Stimulated activated CD4-positive, alpha-beta T cell treated with anti-CD3 and anti-CD28 coated beads, Interleukin-2, amount 100 ng/mL, for 4 hours (primary cell): ENCODE results near the gene LPCAT2.

Experiments
- DNase-seq: peaks from one replicate; pipeline ENCODE4 v3.0.0-alpha.2; 2020; ENCODE audit warnings: low read depth

The LPCAT2 gene

DNA sequence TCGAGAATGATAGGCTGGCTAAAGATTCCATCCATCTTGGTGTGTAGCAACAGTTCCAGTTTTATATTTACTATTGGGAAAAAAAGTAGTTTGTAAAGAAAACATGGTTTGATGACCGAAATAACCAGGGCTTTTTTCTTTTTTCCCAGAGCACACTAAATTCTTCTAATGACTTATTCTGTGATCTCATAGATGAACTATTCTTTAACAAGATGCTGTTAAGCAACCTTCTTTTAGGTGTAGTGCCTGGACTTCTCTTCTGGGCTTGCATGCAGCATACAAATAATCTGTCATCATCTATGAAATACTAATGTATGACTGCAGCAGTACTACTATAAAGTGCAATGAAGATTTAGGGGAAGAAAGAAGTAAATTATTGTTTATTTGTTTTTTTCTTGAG, 46.6 kb downstream of the LPCAT2 start:
- DNase-seq = no peak

- DNase-seq = no peak
These were observed 48.3 kb downstream of the LPCAT2 start for GRCh38 chr16:55557186-55557585.

- no peak for DNase-seq
These were observed 50.4 kb downstream of the LPCAT2 start for GRCh38 chr16:55559233-55559632.

DNA sequence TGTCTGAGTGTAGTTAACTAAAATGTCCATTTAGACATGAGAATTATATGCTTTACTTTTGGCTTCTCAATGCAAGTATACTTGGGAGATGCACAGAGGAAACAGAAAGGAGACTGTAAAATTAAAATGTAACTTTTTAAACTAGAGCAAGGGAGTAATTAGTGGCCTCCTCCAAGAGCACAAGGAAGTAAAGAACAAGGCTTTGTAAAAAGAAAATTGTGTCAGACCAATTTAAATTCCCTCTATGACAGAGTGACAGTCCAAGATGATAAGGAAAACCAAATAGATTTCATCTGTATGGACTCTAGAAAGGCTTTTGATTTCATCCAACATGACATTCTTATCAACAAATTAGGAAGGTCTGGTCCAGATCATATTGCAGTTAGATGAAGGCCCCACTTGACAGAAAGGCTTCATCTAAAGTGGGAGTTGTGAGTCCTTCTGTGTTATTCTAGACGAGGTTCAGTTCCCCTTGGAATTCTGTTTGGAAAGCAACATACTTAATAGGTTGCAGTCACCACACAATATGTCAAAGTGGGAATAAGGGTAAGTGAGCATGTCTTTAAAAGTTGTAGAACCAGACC, 51.2 kb downstream of the LPCAT2 start:
- DNase-seq = no peak

DNA sequence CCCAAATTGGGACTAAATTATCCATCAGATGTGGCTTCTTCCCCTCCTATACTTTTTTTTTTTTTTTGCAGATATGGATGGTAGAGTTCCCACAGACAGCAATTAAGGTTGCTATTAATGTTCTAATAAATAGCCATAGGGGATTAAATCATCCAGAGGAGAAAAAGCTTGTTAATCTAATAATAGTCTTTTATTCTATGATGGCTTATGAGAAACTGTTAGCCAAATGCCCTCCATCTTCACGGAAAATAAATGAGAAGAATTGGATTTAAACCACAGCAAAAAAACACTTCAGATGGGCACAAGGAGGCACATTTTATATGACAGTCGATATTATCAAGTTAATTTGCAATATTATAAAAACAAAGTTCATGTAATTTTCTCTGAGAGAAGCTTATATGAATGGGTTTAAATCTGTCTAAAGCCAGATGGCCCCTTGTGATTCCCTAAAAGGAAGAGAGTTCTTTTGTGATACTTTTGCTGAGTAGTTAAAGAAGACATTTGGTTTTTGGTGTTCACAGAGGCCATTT, 52.5 kb downstream of the LPCAT2 start:
- DNase-seq = no peak

GRCh38 chr16:55562936-55563335, 54.1 kb downstream of the LPCAT2 start:
- DNase-seq = no peak

DNA sequence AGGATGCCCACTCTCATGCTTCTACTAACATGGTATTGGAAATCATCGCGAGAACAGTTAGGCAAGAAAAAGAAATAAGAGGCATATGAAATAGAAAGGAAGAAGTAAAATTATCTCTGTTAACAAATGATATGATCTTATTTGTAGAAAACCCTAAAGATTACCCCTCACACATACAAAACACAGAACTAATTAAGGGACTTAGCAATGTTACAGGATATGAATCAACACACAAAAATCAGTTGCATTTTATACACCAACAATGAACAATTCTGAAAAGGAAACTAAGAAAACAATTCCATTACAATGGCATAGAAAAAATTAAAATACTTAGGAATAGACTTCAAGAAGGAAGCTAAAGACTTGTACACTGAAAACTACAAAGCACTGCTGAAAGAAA, 54.9 kb downstream of the LPCAT2 start:
- no peak for DNase-seq

DNA sequence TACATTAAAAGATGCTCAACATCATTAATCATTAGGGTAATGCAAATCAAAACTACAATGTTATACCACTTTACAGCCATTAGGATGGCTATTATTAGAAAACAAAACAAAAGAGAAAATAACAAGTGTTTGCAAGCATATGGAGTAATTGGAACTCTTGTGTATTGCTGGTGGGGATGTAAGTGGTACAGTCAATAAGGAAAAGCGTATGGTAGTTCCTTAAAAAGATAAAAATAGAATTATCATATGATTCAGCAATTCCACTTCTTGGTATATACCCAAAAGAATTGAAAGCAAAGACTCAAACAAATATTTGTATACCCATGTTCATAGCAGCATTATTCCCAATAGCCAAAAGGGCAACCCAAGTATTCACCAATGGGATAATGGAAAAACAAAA, 56.2 kb downstream of the LPCAT2 start:
- DNase-seq = no peak

- DNase-seq = no peak
These were observed 57.7 kb downstream of the LPCAT2 start, which contains the start of gene CAPNS2 for GRCh38 chr16:55566432-55567175. Gene CAPNS2 (plus strand): TSS chr16:55566684. CDS start chr16:55566757, 73 bp downstream.

- DNase-seq = no peak
These were observed 58.5 kb downstream of the LPCAT2 start for GRCh38 chr16:55567382-55567781.

DNA sequence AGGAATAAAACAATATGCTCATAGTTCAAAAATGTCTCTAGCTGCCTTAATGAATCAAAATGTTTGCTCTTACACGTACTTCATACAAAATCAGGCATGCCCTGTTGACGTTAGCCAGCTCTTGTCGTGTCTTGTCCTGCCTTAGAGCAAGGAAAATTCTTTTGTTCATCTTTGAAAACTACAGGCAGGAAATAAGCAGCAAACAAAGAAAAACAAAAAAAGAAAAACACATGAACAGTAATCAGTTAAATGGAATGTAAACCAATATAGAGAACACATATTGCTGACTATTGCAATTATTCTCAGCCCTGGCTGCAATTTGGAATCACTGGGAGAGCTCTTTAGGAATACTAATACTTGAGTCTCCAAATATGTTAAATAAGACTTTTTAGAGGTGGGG, 59.3 kb downstream of the LPCAT2 start:
- no peak for DNase-seq

DNA sequence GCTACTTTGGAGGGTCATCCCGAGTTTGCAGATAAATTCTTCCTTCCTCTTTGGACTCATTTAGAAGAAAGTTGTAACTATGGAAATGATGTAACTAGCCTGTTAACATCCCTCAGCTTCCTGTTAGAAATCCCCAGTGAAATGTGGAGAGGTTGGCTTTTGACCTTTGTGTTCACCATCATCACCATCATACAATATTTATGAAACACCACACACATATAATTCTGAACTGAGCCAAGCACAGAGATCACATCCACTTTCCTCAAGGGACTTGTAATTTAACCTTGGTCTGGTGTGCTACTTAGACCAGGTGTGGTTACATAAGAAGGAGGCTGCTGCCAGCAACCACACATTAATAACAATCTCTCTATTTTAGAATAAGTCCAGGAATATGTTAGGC, 60.2 kb downstream of the LPCAT2 start:
- no peak for DNase-seq

- DNase-seq = no peak
These were observed 61.3 kb downstream of the LPCAT2 start for GRCh38 chr16:55570159-55570558.

- DNase-seq = no peak
These were observed 62.5 kb downstream of the LPCAT2 start for GRCh38 chr16:55571191-55571897.

GRCh38 chr16:55572439-55572838, 63.6 kb downstream of the LPCAT2 start:
- DNase-seq = no peak

- DNase-seq = no peak
These were observed 65.9 kb downstream of the LPCAT2 start for GRCh38 chr16:55574811-55575210.

DNA sequence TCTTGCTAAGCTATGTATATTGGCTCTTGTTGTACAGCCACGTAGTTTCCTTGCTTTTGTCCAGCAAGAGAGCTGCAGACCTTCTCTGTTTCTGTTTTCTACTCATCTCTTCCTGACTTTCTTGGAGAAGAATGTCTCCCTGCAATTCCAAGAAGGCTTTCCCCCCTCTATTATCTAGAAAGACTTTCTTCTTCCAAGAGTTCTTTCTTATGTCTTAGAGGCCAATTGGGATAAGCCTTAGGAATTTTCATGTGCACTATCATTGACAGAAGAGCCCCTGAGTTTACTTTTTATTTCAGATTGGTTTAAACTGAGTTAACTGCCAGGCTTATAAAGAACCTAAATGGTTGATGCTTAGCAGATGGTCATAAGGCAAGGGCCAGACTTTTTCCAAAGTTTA, 66.6 kb downstream of the LPCAT2 start:
- no peak for DNase-seq

DNA sequence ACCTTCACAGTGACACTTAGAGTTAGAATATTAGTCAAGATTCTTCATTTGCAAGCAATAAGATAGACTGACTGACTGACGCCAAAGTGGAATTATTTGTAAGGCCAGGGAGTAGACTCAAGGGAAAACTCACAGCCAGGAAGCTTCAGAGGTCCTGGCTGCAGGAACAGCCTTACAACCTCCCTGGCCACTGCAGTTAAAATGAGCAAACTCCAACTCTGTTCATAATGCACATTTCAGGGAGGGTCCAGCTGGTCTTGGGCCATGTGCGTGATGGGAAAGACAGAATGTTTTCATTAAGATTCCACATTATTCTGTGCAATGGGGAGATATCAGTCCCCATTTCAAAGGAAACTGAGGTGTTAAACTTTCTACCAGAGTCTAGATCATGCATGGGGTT, 67.5 kb downstream of the LPCAT2 start:
- DNase-seq = no peak

- DNase-seq = no peak
These were observed 69.0 kb downstream of the LPCAT2 start for GRCh38 chr16:55577887-55578286.

GRCh38 chr16:55585631-55586030, 76.8 kb downstream of the LPCAT2 start:
- DNase-seq = no peak

DNA sequence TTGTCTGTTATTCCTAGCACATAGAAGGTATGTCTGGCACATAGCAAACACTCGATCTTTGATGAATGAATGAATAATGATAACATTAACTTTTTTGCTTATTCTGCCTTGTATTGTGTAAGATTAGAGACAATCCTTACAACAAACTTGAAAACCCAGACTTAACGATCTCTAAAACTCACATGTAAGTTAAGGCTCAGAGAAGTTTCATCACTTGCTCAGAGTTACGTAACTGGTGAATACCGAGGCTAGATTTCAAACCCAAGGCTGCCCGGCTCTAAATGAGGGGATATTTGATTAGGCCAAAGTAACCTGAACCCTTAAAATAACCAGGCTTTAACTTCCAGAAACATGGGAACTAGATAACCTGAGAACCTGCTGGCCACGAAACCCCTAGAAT, 79.9 kb downstream of the LPCAT2 start:
- DNase-seq = no peak

GRCh38 chr16:55592306-55592705, 83.4 kb downstream of the LPCAT2 start:
- DNase-seq = no peak

DNA sequence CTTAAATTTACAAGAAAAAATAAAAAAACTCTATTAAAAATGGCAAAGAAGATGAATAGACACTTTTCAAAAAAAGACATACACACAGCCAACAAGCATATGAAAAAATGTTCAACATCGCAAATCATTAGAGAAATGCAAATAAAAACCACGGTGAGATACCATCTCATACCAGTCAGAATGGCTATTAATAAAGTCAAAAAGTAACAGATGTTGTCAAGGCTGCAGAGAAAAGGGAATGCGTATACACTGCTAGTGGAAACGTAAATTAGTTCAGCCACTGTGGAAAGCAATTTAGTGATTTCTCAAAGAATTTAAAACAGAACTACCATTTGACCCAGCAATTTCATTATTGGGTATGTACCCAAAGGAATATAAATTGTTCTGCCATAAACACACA, 89.1 kb downstream of the LPCAT2 start:
- DNase-seq = no peak
